ENCODE data around the gene TSPAN33. TPM values are rescaled to one million over a fixed set of nuclear protein-coding genes. Genes with fewer than 3 reads are reported as not detected.
A peak's percentile ranks its signal among the peaks of the same experiment; 100 is the strongest.

TSPAN33 gene
- polyA plus RNA-seq, 4 donors = 0.67 to 12.6 (median 4.7) TPM

DNA sequence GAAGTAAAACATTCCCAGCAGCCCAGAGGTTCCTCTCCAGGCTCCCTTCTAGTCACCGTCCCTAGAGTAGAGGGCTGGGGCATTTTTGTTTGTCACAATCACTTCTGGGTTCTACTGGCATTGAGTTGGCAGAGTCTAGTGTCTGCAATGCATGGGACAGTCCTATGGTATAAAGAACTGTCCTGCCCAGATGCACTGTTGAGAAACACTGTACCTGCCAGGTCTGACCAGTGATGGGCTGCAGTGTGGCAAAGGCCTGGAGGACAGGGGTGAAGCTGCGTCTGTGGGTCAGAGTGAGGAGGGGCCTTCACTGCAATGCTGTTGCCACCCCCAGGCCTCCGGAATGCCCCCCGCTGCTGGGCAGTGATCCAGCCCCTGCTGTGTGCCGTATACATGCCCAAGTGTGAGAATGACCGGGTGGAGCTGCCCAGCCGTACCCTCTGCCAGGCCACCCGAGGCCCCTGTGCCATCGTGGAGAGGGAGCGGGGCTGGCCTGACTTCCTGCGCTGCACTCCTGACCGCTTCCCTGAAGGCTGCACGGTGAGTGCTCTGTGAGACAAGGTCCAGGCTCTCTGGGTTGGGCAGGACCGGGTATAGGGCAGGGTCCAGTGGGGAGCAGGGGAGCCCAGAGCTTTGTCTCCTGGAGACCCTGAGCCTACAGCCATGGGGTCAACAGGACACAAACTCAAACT is 58.7 kb downstream of the TSPAN33 start:
- H3K36me3 ChIP-seq (ENCODE audit: control insufficient read depth in 3 of 3, insufficient read depth in 2 of 3, low read depth in 1 of 3, low read length in 3 of 3) = peaks cover 0 to 35% (median 0%) of the 10 kb centered on the region in 3 donors
- no peaks in the 10 kb centered on the region for H3K4me1 ChIP-seq (ENCODE audit: control insufficient read depth in 3 of 3, insufficient read depth in 2 of 3, low read depth in 1 of 3, low read length in 2 of 3)
- H3K4me3 ChIP-seq (ENCODE audit: low read depth in 1 of 3, low read length in 3 of 3) = no peak overlapping the region
- no peaks in the 10 kb centered on the region for H3K27me3 ChIP-seq (ENCODE audit: control insufficient read depth in 3 of 3, insufficient read depth in 3 of 3, low read length in 3 of 3)
- H3K9me3 ChIP-seq (ENCODE audit: control insufficient read depth in 2 of 2, insufficient read depth in 1 of 2, low read depth in 1 of 2, low read length in 1 of 2) = no peaks in the 10 kb centered on the region
- 85 to 88% (median 85%) methylated on average over 14 of the region's 14 CpGs for WGBS, 3 donors
- no peak for DNase-seq
- no peak overlapping the region for H3K27ac ChIP-seq (ENCODE audit: low read depth in 1 of 3, low read length in 2 of 3)
- no peak for FAIRE-seq

DNA sequence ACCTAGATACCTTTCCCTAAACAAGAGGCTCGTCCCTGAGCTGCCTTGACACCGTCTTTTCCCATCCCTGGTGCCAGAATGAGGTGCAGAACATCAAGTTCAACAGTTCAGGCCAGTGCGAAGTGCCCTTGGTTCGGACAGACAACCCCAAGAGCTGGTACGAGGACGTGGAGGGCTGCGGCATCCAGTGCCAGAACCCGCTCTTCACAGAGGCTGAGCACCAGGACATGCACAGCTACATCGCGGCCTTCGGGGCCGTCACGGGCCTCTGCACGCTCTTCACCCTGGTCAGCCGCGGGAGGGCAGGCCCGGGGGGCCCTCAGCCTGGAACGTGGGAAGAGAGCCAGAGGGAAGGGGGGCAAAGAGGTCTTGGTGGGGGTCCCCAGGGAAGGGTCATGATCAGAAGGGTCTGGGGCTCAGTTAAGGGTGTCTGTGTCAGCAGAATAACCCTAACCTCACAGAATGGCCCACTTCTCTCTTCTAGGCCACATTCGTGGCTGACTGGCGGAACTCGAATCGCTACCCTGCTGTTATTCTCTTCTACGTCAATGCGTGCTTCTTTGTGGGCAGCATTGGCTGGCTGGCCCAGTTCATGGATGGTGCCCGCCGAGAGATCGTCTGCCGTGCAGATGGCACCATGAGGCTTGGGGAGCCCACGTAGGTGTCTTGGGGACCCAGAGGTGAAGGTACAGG is 60.8 kb downstream of the TSPAN33 start:
- Histone ChIP-seq H3K27me3 (ENCODE audit: control insufficient read depth in 3 of 3, insufficient read depth in 3 of 3, low read length in 3 of 3) (no peaks in the 10 kb centered on the region), H3K27ac (ENCODE audit: low read depth in 1 of 3, low read length in 2 of 3) (no peak overlapping the region), H3K36me3 (ENCODE audit: control insufficient read depth in 3 of 3, insufficient read depth in 2 of 3, low read depth in 1 of 3, low read length in 3 of 3) (peaks cover 0 to 47% (median 0%) of the 10 kb centered on the region in 3 donors), H3K9me3 (ENCODE audit: control insufficient read depth in 2 of 2, insufficient read depth in 1 of 2, low read depth in 1 of 2, low read length in 1 of 2) (no peaks in the 10 kb centered on the region), H3K4me3 (ENCODE audit: low read depth in 1 of 3, low read length in 3 of 3) (no peak overlapping the region), H3K4me1 (ENCODE audit: control insufficient read depth in 3 of 3, insufficient read depth in 2 of 3, low read depth in 1 of 3, low read length in 2 of 3) (no peaks in the 10 kb centered on the region)
- 89% methylated on average over 27 to 29 of the region's 29 CpGs for WGBS, 3 donors
- DNase-seq = no peak
- FAIRE-seq = no peak

DNA sequence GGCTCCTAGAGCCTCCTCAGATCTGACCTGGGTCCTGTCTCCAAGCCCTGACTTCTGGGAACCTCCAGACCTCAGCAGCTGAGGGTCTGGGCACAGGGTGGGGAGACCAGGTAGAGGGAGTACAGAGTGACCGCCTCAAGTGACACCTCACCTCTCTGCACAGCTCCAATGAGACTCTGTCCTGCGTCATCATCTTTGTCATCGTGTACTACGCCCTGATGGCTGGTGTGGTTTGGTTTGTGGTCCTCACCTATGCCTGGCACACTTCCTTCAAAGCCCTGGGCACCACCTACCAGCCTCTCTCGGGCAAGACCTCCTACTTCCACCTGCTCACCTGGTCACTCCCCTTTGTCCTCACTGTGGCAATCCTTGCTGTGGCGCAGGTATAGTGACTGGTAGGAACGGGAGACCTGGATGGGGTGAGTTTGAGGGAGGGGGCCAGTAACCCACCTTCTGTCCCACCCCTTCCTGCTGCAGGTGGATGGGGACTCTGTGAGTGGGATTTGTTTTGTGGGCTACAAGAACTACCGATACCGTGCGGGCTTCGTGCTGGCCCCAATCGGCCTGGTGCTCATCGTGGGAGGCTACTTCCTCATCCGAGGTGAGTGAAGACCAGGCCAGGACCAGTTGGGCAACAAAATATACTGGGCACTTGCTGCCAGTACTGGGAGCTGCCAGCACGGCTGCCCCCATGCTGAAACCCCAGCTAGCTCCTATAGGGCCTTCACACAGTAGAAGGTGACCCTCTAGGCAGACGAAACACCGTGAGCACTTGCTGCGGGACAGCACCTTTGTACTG is 61.7 kb downstream of the TSPAN33 start:
- Histone ChIP-seq H3K36me3 (ENCODE audit: control insufficient read depth in 3 of 3, insufficient read depth in 2 of 3, low read depth in 1 of 3, low read length in 3 of 3) (peaks cover 0 to 56% (median 0%) of the 10 kb centered on the region in 3 donors), H3K4me1 (ENCODE audit: control insufficient read depth in 3 of 3, insufficient read depth in 2 of 3, low read depth in 1 of 3, low read length in 2 of 3) (no peaks in the 10 kb centered on the region), H3K27me3 (ENCODE audit: control insufficient read depth in 3 of 3, insufficient read depth in 3 of 3, low read length in 3 of 3) (no peaks in the 10 kb centered on the region), H3K4me3 (ENCODE audit: low read depth in 1 of 3, low read length in 3 of 3) (no peak overlapping the region), H3K27ac (ENCODE audit: low read depth in 1 of 3, low read length in 2 of 3) (no peak overlapping the region), H3K9me3 (ENCODE audit: control insufficient read depth in 2 of 2, insufficient read depth in 1 of 2, low read depth in 1 of 2, low read length in 1 of 2) (no peaks in the 10 kb centered on the region)
- FAIRE-seq (no peak), DNase-seq (no peak)
- WGBS, 3 donors = 87 to 89% (median 89%) methylated on average over 18 of the region's 18 CpGs

- DNase-seq (no peak), FAIRE-seq (no peak)
- no peaks in the 10 kb centered on the region for H3K27me3 ChIP-seq (ENCODE audit: control insufficient read depth in 3 of 3, insufficient read depth in 3 of 3, low read length in 3 of 3)
- peaks cover 0 to 66% (median 0%) of the 10 kb centered on the region in 3 donors for H3K36me3 ChIP-seq (ENCODE audit: control insufficient read depth in 3 of 3, insufficient read depth in 2 of 3, low read depth in 1 of 3, low read length in 3 of 3)
- H3K9me3 ChIP-seq (ENCODE audit: control insufficient read depth in 2 of 2, insufficient read depth in 1 of 2, low read depth in 1 of 2, low read length in 1 of 2) = no peaks in the 10 kb centered on the region
- no peak overlapping the region for H3K27ac ChIP-seq (ENCODE audit: low read depth in 1 of 3, low read length in 2 of 3)
- H3K4me3 ChIP-seq (ENCODE audit: low read depth in 1 of 3, low read length in 3 of 3) = no peak overlapping the region
- WGBS, 3 donors = 75 to 80% (median 79%) methylated on average over 9 of the region's 9 CpGs
- no peaks in the 10 kb centered on the region for H3K4me1 ChIP-seq (ENCODE audit: control insufficient read depth in 3 of 3, insufficient read depth in 2 of 3, low read depth in 1 of 3, low read length in 2 of 3)
Measured at GRCh38 chr7:129208667-129209066, 64.2 kb downstream of the TSPAN33 start.

- FAIRE-seq = no peak
- no peak overlapping the region for H3K4me3 ChIP-seq (ENCODE audit: low read depth in 1 of 3, low read length in 3 of 3)
- no peak for DNase-seq
- no peaks in the 10 kb centered on the region for H3K27me3 ChIP-seq (ENCODE audit: control insufficient read depth in 3 of 3, insufficient read depth in 3 of 3, low read length in 3 of 3)
- peaks cover 0 to 66% (median 0%) of the 10 kb centered on the region in 3 donors for H3K36me3 ChIP-seq (ENCODE audit: control insufficient read depth in 3 of 3, insufficient read depth in 2 of 3, low read depth in 1 of 3, low read length in 3 of 3)
- no peaks in the 10 kb centered on the region for H3K9me3 ChIP-seq (ENCODE audit: control insufficient read depth in 2 of 2, insufficient read depth in 1 of 2, low read depth in 1 of 2, low read length in 1 of 2)
- no peaks in the 10 kb centered on the region for H3K4me1 ChIP-seq (ENCODE audit: control insufficient read depth in 3 of 3, insufficient read depth in 2 of 3, low read depth in 1 of 3, low read length in 2 of 3)
- H3K27ac ChIP-seq (ENCODE audit: low read depth in 1 of 3, low read length in 2 of 3) = no peak overlapping the region
- WGBS, 3 donors = 83 to 90% (median 88%) methylated on average over 15 of the region's 15 CpGs
Measured at GRCh38 chr7:129209067-129209926, 64.8 kb downstream of the TSPAN33 start.

- H3K27ac ChIP-seq (ENCODE audit: low read depth in 1 of 3, low read length in 2 of 3) = no peak overlapping the region
- H3K36me3 ChIP-seq (ENCODE audit: control insufficient read depth in 3 of 3, insufficient read depth in 2 of 3, low read depth in 1 of 3, low read length in 3 of 3) = peaks cover 0 to 60% (median 0%) of the 10 kb centered on the region in 3 donors
- no peaks in the 10 kb centered on the region for H3K4me1 ChIP-seq (ENCODE audit: control insufficient read depth in 3 of 3, insufficient read depth in 2 of 3, low read depth in 1 of 3, low read length in 2 of 3)
- WGBS, 3 donors = 55 to 71% (median 63%) methylated on average over 16 of the region's 16 CpGs
- H3K4me3 ChIP-seq (ENCODE audit: low read depth in 1 of 3, low read length in 3 of 3) = no peak overlapping the region
- FAIRE-seq = no peak
- no peaks in the 10 kb centered on the region for H3K27me3 ChIP-seq (ENCODE audit: control insufficient read depth in 3 of 3, insufficient read depth in 3 of 3, low read length in 3 of 3)
- DNase-seq = peak; percentile 55 to 69
- H3K9me3 ChIP-seq (ENCODE audit: control insufficient read depth in 2 of 2, insufficient read depth in 1 of 2, low read depth in 1 of 2, low read length in 1 of 2) = peaks cover 0 to 3% of the 10 kb centered on the region in 2 donors
Measured at GRCh38 chr7:129210256-129210988, 65.9 kb downstream of the TSPAN33 start.

- H3K4me1 ChIP-seq (ENCODE audit: control insufficient read depth in 3 of 3, insufficient read depth in 2 of 3, low read depth in 1 of 3, low read length in 2 of 3) = no peaks in the 10 kb centered on the region
- H3K9me3 ChIP-seq (ENCODE audit: control insufficient read depth in 2 of 2, insufficient read depth in 1 of 2, low read depth in 1 of 2, low read length in 1 of 2) = peaks cover 0 to 3% of the 10 kb centered on the region in 2 donors
- FAIRE-seq (no peak), DNase-seq (no peak)
- H3K4me3 ChIP-seq (ENCODE audit: low read depth in 1 of 3, low read length in 3 of 3) = no peak overlapping the region
- H3K27me3 ChIP-seq (ENCODE audit: control insufficient read depth in 3 of 3, insufficient read depth in 3 of 3, low read length in 3 of 3) = no peaks in the 10 kb centered on the region
- H3K27ac ChIP-seq (ENCODE audit: low read depth in 1 of 3, low read length in 2 of 3) = no peak overlapping the region
- WGBS, 3 donors = 90 to 94% (median 94%) methylated on average over 14 of the region's 14 CpGs
- peaks cover 0 to 54% (median 0%) of the 10 kb centered on the region in 3 donors for H3K36me3 ChIP-seq (ENCODE audit: control insufficient read depth in 3 of 3, insufficient read depth in 2 of 3, low read depth in 1 of 3, low read length in 3 of 3)
Measured at GRCh38 chr7:129210989-129211312, 66.4 kb downstream of the TSPAN33 start.

Measured in small intestine (tissue), 7 donors.